Astrocyte (in vitro differentiated cells and primary cell): ENCODE data around the gene CLTCL1.

Experiments used
- CTCF ChIP-seq: IDR thresholded peaks from 2 replicates; pipeline ENCODE4 v1.5.1; 2011; ENCODE audit warnings: low read depth, mild to moderate bottlenecking, inconsistent platforms, low read length, moderate library complexity; ENCODE audit not compliant: insufficient read depth
- EZH2 ChIP-seq: IDR thresholded peaks from 2 replicates; pipeline ENCODE4 v1.6.1; 2012; ENCODE audit warnings: mild to moderate bottlenecking, low read length, inconsistent platforms; ENCODE audit not compliant: insufficient read depth

GRCh38 chr22:19201869-19202798 lies 89.4 kb downstream of the CLTCL1 start:
- TF ChIP-seq CTCF (no peak), EZH2 (no peak)
